ENCODE results near the gene IL20RA.

IL20RA gene

DNA sequence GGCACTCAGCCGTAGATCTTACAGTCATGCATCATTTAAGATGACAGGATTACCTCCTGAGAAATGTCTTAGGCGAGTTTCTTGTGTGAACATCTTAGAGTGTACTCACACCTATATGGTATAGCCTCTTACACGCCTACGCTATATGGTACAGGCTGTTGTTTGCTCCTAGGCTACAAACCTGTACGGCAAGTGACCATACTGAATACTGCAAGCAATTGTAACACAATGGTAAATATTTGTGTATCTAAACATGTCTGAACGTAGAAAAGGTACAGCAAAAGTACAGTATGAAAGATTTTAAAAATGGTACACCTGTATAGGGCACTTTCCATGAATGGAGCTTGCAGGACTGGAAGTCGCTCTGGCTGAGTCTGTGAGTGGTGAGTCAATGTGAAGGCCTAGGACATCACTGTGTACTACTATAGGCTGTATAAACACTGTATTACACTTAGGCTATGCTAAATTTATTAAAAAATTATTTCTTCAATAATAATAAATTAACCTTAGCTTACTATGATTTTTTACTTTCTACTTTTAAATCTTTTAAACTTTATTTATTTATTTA lies 541 bp upstream of the IL20RA start:
- in situ Hi-C loops (cut with MboI; ENCODE audit: low sequenced_read_pairs, unreplicated experiment): no loop called here
- TF ChIP-seq, protein P1, sequence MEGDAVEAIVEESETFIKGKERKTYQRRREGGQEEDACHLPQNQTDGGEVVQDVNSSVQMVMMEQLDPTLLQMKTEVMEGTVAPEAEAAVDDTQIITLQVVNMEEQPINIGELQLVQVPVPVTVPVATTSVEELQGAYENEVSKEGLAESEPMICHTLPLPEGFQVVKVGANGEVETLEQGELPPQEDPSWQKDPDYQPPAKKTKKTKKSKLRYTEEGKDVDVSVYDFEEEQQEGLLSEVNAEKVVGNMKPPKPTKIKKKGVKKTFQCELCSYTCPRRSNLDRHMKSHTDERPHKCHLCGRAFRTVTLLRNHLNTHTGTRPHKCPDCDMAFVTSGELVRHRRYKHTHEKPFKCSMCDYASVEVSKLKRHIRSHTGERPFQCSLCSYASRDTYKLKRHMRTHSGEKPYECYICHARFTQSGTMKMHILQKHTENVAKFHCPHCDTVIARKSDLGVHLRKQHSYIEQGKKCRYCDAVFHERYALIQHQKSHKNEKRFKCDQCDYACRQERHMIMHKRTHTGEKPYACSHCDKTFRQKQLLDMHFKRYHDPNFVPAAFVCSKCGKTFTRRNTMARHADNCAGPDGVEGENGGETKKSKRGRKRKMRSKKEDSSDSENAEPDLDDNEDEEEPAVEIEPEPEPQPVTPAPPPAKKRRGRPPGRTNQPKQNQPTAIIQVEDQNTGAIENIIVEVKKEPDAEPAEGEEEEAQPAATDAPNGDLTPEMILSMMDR (IDR thresholded peaks at IDR 0.05; ENCODE audit: borderline replicate concordance, control extremely low read depth, extremely low read depth, insufficient read depth, missing control alignments): no peak
- no peak for DNase-seq (ENCODE audit: low spot score)

DNA sequence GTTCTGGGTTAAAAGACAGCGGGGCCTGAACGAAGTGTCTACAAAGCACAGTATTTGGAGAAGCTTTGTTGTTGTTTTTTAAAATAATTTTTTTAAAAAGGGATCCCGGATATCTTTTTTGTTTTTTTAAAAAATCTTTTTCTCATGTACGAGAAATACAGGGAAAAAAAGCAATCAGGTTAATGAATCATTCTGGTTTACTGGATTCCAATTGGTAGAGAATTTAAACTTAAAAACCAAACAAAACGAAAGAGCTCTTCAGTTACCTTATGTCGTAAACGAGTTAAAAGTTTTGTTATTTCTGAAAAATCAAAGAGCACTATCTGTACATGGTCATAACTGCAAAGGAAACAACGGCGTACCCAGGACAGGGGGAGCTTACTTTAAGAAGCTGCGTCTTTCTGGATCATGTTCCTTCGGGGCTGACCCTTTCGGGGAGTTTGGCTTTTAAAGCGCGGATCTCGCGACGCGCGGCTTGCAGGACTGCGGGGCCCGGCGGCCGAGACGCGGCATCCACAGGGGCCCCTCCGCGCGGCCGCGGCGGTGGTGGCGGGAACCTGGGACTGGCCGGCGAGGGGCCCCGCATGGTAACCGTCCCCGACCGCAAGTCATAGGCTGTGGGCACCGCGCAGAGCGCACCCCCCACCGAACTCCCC lies 927 bp downstream of the IL20RA start:
- in situ Hi-C loops (cut with MboI; ENCODE audit: low sequenced_read_pairs, unreplicated experiment): no loop called here
- TF ChIP-seq, protein P1 (IDR thresholded peaks at IDR 0.05; ENCODE audit: borderline replicate concordance, control extremely low read depth, extremely low read depth, insufficient read depth, missing control alignments): no peak
- DNase-seq (ENCODE audit: low spot score): peak; percentile 48

DNA sequence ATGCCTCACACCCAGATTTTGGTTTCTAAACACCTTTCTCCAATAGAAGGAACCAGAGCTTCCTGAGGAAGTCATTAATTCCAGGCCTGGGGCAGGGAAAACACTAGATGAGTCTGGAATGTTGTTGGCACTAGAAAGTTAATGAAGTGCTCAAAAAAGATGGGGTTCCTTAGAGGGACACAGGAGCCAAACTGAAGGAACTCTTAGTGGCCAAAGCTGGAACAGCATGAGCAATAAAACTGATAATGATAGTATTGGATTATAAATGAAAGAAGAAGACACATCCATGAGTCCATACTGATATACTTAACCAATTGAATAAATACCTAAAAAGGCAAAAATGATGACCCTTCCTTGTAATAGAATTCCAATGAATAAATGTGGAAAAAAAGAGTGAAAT lies 4.4 kb downstream of the IL20RA start:
- in situ Hi-C loops (cut with MboI; ENCODE audit: low sequenced_read_pairs, unreplicated experiment): no loop called here
- no peak for DNase-seq (ENCODE audit: low spot score)
- TF ChIP-seq, protein P1 (IDR thresholded peaks at IDR 0.05; ENCODE audit: borderline replicate concordance, control extremely low read depth, extremely low read depth, insufficient read depth, missing control alignments): no peak

DNA sequence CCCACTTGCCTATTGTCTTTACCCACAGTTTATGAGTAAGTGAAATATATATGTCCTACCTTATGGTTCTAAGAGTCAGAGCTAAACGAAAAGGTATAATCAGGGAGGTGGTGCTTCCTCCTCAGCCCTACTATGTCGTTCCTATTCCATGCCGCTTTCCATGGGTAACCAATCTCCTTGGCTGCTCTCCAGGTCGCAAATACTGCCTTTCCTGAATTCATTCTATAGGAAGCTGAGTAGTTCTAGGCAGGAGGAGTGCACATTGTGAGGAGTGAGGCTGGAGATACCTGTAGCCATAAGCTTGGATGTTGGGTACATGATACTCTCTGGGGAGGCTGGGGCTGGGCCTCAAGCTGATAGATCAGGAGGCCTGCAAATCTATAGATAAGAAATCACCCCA lies 5.8 kb downstream of the IL20RA start:
- in situ Hi-C loops (cut with MboI; ENCODE audit: low sequenced_read_pairs, unreplicated experiment): no loop called here
- DNase-seq (ENCODE audit: low spot score): no peak
- TF ChIP-seq, protein P1 (IDR thresholded peaks at IDR 0.05; ENCODE audit: borderline replicate concordance, control extremely low read depth, extremely low read depth, insufficient read depth, missing control alignments): no peak

DNA sequence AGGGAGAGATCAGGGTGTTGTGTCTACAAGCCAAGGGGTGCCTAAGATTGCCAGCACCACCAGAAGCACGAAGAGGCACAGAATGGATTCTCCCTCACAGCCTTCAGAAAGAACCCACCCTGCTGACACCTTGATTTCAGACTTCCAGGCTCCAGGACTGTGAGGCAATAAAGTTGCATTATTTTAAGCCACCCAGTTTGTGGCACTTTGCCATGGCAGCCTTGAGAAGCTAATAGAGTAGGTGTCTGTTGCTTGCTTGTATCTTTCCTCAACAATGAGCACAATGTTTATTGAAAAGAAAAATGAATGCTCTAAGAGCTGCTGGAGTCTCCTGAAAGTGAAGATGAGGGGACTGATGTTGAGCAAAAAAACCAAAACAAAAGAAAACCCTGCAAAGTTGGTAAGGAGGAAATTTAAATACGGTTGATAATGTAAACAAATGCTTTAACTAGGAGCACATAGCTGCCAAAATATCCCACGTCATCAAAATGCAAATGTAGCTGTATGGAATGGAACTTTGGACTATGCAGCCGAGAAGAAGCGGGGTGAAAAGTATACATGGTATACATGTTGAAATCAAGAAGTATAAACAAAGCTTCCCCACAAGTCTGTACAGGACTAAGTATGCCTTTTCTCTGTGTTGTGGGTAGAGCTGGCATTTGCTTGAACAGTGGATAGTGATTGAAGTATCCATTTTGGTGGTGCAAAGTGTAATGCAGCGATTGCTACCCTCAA lies 8.0 kb downstream of the IL20RA start:
- in situ Hi-C loops (cut with MboI; ENCODE audit: low sequenced_read_pairs, unreplicated experiment): no loop called here
- DNase-seq (ENCODE audit: low spot score): no peak
- TF ChIP-seq, protein P1 (IDR thresholded peaks at IDR 0.05; ENCODE audit: borderline replicate concordance, control extremely low read depth, extremely low read depth, insufficient read depth, missing control alignments): no peak

DNA sequence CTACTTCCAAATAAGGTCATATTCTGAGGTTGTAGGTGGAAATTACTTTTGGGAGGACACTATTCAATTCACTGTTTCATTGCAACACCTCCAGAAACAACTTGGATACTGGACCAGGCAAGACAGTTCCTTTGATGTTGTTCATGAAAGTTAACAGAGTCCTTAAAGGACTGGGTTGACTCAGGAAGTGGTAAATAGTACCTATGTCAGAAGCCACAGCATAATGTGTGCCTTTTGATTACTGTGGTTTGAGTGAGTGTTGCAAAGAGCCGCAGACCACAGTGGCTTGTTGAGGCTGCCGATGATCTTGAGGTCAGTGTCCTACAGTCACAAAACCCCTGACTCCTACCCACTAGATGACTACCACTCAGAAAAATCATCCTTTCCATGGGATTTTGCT lies 10.9 kb downstream of the IL20RA start:
- TF ChIP-seq, protein P1 (IDR thresholded peaks at IDR 0.05; ENCODE audit: borderline replicate concordance, control extremely low read depth, extremely low read depth, insufficient read depth, missing control alignments): no peak
- DNase-seq (ENCODE audit: low spot score): peak; percentile 60
- in situ Hi-C loops (cut with MboI; ENCODE audit: low sequenced_read_pairs, unreplicated experiment): no loop called here

Measured in GM13976 (cell line).